Stimulated activated CD4-positive, alpha-beta T cell treated with anti-CD3 and anti-CD28 coated beads, Interleukin-1b, Interleukin-23, amount 100 ng/mL, for 1 hour (primary cell): ENCODE measurements around the gene CSK.
"Not testable (repeated sequence)": the region's sequence is repeated elsewhere in the genome, so short reads cannot be mapped to it uniquely, and the experiment has no call there.

Source experiments
- DNase-seq, 2 donors: peaks; one replicate each; pipeline ENCODE4 v3.0.0-alpha.2; 2020; ENCODE audit warnings: low read depth in 2 of 2

CSK gene

DNA sequence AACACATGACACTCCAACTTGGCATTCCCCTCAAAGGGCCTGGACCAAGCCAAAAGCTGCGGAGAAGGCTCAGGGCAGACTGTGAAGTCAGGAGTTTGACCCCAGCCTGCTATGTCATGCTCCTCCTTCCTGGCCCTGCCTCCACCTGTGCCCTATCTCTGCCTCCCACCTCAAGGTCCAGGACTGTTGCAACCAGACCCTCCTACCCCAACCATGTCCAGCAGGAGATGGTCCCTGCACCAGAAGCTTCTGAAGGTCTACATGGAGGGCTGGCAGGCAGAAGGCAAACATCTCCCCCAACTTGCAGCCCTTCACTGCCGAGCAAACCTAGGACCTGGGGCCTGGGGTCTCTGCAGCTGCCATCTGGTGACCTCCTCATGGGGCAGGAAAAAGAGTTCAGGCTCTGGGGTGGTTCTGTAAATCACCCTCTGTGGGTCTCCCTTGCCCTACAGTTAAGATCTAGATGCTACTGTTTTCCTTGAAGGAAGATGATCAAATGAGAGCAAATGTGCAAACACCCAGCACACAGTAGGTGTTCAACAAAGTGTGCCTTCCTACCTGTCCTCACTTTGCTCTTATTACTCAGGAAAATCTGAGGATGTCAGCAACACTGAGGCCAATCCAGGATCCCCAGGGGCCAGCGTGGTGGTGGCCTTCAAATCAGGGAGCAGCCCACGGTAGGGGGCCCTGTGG lies 11.5 kb upstream of the CSK start:
- DNase-seq, result no peak

- DNase-seq, result no peak
These were observed 8.6 kb upstream of the CSK start for GRCh38 chr15:74773329-74773728.

DNA sequence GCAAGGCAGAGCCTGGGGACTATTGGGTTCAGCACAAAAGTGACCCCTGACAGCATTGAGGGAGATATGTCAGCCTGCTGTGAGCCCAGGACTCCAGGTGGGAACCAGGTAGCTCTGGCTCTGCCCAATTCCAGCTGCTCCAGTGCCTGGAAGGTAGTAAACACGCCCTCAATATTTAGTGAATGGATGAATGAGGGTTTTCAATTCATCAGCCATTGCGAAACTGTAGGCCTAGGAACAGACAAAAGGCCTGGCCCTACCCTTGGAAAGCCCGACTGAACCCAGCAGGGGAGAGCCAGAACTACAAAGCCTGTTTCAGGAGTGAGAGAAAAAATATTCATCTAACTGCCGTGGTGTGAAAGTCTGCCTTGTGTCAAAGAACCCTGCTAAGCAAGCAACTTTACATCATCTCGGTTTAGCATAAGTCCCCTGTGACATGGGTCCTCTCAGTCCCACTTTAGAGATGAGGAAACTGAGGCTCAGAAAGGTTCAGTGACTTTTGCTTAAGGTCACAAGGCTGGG lies 8.1 kb upstream of the CSK start:
- DNase-seq, result no peak

GRCh38 chr15:74775132-74775562 lies 6.7 kb upstream of the CSK start:
- no peak for DNase-seq

- DNase-seq, result no peak
These were observed 6.0 kb upstream of the CSK start for GRCh38 chr15:74775894-74776293.

GRCh38 chr15:74776821-74777768 lies 4.8 kb upstream of the CSK start:
- DNase-seq, result no peak

- DNase-seq, result no peak
These were observed 3.9 kb upstream of the CSK start for GRCh38 chr15:74777769-74778598.

- no peak for DNase-seq
These were observed 3.3 kb upstream of the CSK start for GRCh38 chr15:74778599-74778970.

DNA sequence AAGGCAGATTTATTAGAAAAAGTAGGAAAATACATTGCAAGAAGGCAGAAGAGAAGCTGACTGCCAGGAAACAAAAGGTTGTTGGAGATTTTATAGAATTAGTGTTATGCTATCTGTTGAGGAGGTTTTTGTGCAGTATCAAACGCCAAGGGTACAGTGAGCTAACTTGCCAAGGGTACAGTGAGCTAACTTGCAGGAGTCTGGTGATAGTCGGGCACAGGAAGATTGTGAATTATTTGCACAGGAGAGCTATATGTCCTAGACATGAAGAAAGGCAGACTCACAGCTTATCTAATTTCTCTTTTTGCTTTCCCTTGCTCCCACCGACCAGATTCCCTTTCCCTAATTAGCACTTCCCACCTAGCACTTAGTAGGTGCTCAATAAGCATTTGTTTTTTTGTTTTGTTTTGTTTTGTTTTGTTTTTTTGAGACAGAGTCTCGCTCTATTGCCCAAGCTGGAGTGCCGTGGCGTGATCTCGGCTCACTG lies 2.7 kb upstream of the CSK start:
- no peak for DNase-seq

- no peak for DNase-seq
These were observed 1.1 kb upstream of the CSK start for GRCh38 chr15:74780523-74781430.

DNA sequence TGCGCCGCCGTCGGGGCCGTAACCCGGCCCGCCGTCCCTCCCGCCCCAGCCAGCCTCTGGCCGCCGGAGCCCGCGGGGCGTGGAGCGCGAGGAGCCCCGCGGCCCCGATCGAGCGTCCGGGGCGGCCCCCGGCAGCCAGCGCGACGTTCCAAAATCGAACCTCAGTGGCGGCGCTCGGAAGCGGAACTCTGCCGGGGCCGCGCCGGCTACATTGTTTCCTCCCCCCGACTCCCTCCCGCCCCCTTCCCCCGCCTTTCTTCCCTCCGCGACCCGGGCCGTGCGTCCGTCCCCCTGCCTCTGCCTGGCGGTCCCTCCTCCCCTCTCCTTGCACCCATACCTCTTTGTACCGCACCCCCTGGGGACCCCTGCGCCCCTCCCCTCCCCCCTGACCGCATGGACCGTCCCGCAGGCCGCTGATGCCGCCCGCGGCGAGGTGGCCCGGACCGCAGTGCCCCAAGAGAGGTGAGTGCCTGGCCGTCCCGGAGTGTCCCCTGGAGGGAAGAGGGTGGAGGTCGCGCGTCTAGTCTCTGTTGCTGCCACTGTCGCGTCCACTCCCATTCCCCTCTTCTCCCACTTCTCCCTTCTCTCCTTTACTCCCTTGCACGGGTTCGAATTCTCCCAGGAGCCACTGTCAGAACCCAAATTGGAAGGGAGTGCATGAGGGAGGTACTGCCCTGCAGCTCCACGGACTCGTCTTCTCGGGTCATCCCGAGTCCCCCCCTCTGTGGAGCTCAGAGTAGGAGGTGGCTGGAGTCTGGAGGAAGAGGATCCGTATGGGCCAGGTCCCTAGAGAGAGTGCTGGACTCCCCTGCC lies 585 bp downstream of the CSK start:
- DNase-seq, result no peak

DNA sequence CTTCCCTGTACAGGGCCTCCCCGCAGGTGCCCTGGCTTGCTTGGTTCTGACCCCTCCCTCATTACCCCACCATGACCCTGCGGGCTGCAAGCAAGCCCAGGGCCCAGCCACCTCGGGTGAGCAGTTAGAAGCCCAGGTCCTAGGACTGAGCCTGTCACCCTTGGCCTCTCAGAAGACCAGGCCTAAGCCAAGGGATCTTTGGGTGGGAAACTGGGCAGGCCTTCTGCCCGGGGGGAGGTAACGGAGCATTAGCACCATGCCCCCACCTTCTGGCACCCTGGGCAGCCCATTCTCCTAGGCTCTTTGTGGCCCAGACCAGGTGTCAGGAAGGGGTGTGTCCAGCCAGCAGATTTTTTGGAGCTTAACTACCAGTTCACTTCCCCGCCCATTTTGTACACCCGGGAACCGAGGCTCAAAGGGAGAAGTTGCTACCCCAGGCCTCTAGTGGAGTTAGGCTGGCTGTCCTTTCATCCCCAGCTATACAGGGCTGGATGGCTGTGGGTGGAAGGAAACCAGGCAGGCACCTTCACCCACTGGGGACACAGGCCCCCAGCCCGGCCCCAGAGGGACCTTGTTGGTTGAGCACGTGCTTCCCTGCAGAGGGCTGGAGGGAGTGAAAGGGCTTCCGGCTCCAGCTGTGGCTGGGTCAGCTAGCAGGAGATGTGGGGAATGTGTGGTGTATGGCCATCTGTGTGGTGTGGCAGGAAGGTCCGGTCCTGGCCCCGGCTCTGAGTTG lies 1.4 kb downstream of the CSK start:
- DNase-seq, result no peak

GRCh38 chr15:74783808-74784175 lies 1.9 kb downstream of the CSK start:
- DNase-seq, result no peak

DNA sequence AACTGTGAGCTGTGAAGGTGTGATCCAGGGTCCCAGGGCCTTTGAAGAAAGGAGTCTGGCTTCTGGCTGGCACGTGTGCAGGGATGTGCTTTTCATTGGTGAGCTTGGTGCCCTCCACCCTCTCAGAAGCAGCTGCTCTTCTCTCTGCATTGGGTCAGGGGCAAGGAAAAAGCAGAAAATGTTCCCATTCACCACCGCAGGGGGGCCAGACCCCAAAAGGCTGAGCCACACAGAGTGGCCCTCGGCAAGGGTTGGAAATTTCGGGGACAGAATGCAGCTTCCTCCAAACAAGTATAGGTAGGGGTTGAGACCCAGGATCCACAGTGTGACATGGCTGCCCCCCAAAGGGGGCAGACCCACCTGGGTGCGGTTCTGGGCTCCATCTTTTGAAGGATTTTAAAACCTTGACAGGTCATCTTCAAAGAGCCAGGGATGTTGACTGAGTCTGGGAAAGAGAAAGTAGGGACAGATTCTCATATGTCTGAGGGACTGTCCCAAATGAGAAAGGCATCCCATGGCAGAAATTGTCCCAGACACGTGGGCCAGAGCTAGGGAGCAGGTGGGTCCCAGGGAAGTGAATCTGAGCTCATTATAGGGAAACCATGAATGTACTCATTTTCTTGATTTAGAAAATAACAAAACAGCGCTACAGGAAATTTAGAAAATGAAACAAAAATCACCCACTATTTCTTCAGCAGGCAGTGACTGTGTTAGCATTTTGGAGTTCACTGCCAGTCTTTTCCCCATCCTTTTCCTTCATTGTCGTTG lies 2.7 kb downstream of the CSK start:
- no peak for DNase-seq

DNA sequence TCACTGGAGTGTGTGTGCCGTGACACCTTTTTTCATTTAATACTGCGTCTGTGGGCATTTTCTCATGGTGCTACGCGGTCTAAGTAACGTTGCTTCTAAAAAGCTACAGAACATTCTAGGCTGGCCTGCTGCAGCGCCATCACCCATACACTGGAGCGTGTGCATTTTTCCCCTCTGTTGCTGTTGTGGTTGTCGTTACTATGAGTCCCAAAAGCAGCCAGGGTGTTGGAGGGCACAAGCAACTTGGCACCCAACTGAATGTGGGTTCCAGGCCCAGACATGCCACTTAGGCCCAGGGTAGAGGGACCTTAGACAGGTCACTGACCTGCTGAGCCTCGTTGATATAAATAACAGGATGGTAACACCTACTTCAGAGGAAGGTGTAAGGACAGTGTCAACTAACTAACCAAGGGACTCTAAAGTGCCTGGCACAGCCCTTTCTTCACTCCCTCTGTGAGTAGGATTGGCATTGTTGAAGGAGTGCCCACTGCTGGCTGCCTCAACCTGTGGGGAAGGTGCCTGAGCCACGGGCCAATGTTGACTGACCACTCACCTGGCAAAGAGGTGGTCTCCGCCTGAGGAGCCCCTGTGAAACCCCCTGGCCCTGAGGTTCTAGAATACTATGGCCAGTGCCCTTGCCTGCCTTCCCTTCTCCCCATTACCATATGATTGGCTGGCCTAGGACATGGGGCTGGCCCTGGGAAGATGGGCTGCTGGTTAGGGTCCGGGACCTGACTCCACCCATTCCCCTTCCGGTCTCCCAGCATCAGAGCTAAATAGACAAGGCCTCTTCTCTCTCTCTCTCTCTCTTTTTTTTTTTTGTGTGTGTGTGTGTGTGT lies 3.5 kb downstream of the CSK start:
- no peak for DNase-seq

DNA sequence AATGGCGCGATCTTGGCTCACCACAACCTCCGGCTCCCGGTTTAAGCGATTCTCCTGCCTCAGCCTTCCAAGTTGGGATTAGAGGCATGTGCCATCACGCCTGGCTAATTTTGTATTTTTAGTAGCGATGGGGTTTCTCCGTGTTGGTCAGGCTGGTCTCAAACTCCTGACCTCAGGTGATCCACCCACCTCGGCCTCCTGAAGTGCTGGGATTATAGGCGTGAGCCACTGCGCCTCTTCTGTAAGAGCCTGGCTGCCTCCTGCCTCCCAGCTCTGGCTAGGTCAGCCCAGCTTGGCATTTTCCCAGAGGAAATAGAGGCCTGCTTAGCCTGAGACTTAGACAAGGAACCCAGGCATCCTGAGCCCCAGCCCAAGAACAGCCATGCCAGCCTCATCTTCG lies 4.2 kb downstream of the CSK start:
- DNase-seq, result not testable (repeated sequence)

DNA sequence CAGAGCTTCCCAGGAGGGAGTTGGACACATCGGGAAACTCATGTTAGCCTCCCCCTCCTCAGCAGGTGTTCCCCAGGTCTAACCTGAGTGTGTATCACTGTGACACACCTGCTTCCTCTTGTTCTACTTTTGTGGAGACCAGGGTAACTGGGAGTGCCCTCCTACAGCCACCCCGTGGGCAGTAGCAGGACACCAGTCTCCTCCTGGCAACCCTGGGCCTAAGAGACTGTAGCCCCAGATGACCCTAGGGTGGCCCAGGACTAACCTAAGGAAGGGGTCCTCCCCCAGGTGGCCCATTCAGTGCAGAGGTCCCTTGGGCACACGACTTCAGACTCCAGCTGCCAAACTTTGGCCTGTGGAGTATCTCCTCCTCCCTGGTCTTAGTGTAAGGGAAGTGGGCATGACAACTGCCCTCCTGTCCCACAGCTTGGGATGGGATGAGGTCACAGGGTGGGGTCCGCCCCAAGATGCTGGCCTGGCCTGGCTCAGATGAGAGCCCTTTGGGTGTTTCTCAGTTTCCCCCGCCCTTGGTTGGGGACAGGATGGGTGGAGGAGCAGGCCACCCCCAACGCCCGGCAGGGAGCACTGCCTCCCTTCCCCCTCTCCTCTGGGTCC lies 4.8 kb downstream of the CSK start:
- no peak for DNase-seq
